Activated T-cell treated with anti-CD3 and anti-CD28 coated beads, Interleukin-2, amount 50 U/mL, for 48 hours (primary cell): Measurements from ENCODE around the gene DACH2.

Experiments
- DNase-seq, 2 experiments: peaks; one replicate each; pipeline ENCODE4 v3.0.0-alpha.2; 2020

DACH2 gene

DNA sequence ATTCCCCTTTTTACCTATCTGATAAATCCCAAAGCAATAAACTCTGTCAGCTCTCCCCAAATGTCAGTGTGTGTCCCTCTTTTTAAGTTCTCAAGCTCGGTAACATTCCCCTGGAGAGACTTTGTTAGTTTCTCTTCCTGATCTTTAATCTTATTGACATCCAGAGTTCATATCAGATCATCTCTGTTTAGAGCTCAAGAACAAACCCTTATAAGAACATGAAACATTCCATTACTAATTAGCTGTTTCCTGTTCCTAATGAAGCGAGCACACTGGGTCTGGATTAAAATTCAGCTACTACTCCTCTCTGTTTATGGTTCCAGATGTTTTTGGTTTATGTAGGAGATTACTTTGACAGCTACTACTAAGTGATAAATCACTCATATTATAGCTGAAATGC lies 681.5 kb downstream of the DACH2 start:
- DNase-seq, result no peak

DNA sequence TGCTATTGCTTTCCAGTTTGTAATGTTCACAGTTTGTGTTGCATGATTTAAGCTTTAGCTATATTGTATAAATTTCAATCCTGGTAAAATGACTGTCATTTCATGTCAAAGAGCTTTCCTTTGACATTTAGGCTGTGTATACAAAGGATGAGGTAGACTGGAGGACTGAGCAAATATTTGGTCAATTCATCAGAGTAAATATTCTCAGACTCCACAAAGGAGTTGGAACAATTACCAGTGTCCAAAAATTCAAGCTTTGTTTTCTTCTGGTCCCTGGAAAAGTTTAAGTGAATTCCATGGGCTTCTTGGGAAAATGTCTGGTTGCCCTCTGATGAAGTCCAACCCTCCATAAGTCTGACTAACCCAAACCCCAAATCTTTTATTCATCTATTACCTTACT lies 682.4 kb downstream of the DACH2 start:
- DNase-seq, result no peak

DNA sequence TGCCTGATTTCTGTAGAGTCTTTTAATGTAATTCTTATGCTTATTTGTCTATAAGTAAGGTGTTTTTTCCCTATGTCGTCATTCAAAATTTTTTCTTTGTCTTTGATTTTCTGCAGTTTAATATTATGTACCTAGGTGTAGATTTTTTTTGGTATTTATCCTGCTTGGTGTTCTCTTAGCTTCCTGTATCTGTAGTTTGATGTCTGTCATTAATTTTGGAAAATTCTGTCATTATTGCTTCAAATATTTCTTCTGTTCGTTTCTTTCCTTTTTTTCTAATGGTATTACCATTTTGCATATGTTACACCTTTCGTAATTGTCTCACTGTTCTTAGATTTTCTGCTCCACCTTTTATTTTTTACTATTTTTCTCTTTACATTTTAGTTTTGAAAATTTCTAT lies 696.9 kb downstream of the DACH2 start:
- DNase-seq, result no peak
